ENCODE data around the gene MAP1B.

The MAP1B gene

DNA sequence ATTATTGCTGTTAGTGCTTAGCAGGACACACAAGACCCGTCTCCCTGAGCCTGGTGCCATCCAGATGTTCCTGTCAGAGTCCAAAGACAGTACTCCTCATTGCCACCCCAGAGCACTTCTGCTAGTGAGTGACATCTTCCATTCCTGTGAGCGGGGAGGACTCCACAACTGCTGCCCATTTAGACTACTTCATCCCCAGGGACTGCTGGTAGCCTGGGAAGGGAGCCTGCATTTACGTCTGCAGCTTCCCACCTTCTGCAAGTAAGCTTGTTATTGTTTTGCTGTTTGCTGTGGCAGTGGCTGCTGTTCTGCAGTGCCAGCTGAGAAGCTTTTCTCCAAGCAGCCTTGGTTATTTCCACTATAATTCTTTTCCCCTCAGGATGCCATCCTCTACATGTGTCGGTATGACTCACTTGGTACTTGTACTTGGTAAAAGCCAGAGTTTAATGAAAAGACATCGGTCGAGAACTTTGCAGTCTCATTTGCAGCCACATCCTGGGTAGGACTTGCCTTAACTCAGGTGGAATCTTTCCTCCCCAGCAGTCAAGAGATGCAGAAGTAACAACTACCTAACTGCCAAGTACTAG is 10.6 kb upstream of the MAP1B start:
- DNase-seq (ENCODE audit: low spot score): no peak

DNA sequence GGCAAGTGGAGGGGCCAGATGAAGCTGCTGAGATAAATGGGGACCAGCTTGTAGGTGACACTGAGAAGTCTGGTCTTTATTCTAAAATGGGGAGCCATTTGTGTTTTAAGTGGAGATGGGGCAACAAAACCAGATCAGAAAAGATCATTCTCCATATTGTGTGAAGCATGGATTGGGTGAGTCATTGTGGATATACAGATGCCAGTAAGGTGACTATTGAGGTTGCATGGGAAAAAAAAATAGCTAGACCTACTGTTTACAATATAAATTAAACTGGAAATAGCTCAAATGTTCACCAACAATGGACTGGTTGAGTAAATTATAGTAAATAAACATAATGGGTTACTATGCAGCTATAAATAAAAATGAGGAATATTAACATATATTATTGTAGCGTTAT is 5.4 kb upstream of the MAP1B start:
- no peak for DNase-seq (ENCODE audit: low spot score)

DNA sequence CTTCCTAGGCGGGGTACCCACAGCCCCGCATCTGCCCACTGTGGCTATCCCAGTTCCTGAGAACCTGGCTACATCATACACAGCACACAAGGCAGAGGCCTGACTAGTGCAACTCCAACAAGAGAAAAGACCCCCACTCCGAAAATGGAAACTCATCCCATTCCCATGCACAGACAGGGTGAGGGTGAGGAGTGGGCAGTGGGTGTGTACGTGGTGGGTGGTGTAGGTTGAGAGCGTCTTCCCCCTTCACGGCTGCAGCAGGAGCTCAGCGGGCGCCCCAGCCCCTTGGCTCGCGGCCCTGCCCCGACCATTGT is 501 bp upstream of the MAP1B start:
- no peak for DNase-seq (ENCODE audit: low spot score)

DNA sequence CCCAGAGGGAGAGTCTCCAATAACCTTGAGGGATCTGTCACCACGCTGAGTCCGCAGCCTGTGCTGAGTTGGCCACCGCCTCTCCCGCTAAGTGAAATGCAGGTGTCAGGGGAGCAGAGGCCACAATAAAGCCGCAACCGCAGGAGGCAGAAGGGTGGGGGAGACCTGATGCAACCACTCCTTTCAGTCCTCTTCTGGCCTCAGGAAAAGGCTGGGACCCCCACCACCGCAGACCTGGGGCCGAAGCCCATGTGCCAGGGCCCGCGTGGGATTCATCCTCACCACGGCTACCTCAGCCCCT is 576 bp downstream of the MAP1B start:
- no peak for DNase-seq (ENCODE audit: low spot score)

DNA sequence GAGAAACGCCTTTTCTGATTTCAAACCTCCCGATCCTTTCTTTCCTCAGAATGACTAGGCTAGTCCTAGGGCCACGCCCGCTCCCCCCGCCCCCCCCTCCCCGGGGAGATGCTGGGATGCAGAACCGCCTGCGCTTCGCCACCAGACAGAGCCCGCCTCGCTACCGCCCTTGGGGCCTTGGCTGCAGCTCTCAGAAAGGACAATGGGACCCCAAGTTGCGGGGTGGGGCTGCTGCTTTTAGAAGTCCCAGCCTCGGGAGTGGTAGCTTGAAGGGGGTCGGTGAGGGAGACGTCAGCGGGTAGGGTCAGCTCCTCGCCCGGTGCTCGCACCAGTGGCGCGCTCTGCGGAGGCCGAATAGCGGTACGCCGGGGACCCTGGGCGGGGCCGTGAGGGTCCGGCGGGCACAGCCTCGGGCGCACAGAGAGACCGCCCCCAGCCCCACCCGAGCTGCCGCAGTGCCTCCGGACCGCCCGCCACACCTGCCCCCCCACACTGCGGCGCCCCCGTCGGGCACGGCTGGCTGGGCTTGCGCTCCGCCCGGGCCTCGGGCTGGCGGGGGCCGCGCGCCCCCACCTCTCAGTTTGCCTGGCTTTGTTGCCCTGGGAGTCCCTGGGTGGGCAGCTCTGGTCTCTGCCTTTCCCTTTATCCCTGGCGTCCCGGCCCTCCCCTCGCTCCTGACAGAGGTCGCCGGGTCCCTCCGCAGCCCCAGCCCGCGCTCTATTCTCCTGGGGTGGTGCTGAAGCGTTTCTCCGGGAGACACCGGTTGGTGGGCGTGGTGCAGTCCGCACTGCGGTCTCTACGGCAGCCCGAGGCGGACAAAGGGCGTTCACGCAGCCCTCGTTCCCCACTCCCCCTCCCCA is 1.2 kb downstream of the MAP1B start:
- peak; percentile 73 for DNase-seq (ENCODE audit: low spot score)

DNA sequence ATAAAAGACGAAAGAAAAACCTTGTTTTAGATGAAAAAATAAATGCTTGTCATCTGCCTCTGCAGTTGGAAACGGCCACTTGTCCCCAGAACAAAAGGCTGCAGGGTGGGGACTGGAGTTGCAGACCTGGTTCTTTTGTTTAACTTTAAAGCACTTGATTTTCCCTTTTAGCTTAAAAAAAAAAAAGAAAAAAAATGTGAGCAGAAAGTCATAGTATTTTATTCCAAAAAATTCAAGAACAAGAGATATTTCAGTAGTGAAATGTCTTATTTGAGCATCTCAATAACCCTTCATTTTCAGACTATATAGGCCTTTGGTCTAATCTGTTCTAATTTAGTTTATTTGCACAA is 1.8 kb downstream of the MAP1B start:
- no peak for DNase-seq (ENCODE audit: low spot score)

DNA sequence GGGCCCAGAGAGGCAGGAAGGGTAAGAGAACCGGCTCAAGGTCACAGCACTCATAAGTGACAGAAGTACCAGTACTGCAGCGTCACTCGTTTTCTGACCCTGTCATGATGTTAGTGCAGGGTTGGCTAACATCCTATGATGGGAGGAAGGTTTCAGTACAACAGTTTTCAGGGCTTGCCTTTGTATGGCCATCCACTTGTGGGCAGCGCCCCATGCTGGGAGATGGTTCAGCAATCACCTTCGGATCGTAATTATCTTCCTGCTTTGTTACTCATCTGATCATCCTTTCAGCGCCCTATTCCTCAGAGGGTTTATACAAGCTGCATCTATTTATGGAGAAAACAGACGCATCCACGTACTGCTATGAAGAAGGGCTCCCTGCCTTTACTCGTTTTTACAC is 2.4 kb downstream of the MAP1B start:
- peak; percentile 70 for DNase-seq (ENCODE audit: low spot score)

DNA sequence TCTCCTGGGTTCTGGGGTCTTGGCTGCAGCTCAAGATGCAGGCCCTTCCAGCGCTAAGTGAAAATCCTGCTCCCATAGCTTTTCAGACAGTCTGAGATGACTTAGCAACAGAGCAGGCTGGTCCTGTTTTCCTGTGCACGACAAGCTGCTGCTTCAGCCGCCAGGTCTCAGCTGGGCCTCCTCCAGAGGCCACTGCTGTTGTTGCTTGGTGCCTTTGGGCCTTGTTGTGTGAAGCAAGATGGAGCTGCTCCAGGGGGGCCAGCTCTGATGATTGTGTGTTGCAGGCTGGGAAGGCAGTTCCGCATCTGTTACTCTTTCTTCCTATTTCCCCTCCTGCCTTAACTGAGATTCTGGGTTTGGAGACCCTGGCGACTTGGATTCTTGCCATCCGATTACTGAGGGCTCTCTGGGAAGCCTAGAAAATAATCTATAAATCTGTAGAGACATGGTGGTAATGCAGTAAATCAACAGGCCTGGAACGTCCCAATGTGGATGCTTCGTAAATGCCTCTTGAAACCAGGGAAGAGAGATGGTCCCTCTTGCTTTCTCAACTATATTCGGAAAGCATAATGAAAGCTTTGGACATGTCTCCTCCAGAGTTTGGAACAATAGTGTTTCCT is 3.2 kb downstream of the MAP1B start:
- peak; percentile 66 for DNase-seq (ENCODE audit: low spot score)

DNA sequence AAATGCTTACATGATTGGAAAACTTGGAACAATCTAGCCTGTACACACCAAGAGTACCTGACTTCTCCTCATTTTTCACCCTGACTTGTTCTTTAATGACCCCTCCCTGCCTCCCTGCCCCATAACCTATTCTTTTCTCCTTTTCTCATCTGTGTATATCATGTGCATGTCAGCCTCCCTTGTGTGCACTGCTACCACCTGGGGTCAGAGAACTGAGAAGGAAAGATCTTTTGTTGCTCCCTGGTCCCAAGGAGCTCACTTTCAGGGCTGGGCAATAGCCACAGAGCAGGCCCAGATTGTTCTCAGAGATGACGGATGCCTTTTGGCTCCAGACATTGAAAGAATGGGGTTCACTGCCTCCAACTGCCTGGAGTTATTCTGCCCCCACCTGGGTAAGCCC is 5.1 kb downstream of the MAP1B start:
- no peak for DNase-seq (ENCODE audit: low spot score)

DNA sequence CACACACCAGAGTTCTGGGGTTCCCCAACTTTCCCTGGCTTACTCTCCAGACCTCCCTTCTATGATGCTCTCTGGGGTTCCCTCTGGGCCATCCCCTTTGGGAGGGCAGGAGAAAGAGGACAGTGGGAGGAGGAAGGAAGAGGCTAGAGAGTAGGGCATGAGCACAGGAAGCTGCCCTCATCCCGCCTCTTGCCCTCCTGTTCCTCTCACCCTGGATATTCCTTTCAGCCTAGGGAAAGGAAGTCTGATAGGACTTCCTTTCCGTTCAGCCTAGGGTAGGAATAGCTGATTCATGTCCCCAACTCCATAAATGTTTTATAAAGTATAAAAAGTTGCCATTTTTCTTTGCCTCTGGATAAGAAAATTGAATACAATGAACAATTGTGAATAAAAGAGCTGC is 7.4 kb downstream of the MAP1B start:
- DNase-seq (ENCODE audit: low spot score): no peak

DNA sequence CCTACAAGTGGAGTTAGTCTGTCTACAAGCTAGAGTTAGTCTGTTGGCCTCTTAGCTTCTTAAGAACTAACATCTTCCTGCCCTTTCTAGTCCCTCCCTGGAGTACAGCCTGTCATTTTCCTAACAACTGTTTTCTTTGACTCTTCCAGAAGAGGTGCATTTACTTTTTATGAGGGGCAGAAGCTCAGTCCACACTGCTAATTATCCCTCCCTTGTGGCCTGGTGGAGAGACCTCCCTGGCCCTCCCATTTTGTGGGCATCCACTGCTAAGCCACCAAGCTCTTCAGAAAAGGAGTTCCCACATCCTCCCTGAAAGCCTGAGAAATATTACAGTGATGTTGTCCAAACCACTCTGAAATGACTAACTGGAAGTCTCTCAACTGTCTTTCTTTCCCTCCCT is 8.0 kb downstream of the MAP1B start:
- DNase-seq (ENCODE audit: low spot score): no peak

DNA sequence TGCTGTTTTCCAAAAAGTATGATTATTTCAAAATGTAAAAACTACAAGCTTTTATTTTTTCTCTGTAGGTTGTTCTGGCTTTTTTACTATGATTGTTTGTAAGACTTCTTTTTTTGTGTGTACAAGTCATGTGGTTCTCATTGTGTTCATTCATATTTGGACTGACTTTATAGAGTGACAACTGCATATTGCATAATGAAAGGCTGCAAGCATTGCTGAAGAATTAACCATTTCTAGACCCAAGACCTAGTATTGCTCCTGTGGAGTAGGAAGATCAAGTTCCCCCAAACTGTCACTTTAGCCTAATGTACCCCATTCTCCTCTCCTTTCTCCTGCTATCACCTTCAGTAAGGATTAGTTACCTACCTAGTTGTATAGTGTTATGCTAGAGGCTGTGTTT is 10.0 kb downstream of the MAP1B start:
- no peak for DNase-seq (ENCODE audit: low spot score)

DNA sequence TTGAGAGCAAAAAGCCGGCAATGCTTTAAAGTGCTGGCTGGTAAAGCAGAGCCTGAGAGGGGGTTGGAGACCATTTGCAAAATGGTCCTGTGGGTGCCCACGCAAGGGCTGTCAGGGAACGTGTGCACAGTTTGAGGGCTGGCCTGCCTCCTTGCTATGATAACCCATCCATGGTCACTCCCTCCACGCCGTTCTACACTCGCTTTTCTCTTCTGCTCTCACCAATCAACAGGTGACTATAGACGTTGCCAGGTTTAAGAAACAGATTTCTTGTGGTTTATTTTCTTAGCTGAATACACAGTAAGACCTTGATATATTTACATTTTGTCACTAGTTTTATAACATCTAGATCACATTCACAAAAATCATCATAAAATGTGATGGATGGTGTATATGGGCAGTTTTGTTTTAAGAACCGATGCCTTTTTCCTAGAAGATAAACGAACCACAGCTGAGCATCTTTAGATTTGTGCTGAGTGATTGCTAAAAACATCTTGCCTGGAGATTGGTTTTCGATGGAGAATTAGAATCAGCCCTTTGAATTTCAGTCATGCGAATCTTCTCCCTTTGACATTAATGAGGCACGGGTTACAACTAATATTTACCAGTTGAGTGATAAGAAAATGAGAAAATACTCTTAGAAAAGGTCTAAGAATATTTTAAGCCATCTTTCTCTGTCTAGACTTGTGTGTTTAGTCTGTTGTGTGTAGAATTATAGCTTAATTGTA is 13.9 kb downstream of the MAP1B start:
- no peak for DNase-seq (ENCODE audit: low spot score)

DNA sequence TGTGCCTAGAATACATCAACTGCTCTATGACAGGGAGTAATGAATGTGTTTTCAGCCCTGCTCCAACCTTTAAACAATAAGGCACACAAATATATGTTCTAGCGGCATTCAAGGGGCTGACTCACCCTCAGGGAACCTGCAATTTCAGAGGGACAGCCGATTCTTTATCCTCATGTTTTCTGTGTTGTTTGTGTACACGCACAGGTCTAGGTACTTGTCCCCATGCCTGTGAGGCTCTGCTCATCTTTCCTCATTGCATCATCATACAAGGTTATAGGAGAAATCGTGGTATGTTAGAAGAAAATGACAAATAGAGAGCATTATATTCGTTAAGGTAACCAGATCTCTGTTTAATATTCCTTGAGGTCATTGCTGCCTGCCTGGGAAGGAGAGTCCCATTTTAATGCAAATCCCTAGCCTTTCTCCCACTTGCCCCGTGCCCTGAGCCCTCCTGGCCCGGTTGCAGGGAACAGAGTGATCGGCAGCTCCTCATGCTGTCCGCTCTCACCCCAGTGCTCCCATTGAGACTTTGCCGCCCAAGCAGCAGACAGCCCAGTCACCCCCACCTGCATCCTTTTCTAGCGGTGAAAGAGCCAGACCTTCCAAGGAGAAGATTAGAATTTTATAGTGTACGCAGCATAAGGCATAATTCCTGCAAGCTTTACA is 14.6 kb downstream of the MAP1B start:
- no peak for DNase-seq (ENCODE audit: low spot score)

DNA sequence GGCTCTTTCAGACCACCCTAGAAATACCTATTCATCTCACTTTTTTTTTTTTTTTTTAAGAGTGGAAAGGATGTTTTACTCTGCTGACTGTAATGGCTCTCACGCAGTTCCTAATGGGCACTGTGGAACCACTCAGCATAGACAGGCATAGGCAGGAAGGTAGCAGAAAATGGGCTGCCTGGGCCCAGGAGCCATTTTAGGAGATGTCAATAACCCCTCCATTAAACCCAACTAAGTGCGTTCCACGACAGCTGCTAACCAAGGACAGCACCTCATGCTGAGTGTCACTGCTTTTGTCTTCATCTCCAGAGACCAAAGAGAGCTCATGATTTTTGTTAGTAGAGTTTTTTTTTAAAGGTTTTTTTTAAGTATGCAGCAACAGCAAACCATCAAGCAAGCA is 15.3 kb downstream of the MAP1B start:
- DNase-seq (ENCODE audit: low spot score): no peak

DNA sequence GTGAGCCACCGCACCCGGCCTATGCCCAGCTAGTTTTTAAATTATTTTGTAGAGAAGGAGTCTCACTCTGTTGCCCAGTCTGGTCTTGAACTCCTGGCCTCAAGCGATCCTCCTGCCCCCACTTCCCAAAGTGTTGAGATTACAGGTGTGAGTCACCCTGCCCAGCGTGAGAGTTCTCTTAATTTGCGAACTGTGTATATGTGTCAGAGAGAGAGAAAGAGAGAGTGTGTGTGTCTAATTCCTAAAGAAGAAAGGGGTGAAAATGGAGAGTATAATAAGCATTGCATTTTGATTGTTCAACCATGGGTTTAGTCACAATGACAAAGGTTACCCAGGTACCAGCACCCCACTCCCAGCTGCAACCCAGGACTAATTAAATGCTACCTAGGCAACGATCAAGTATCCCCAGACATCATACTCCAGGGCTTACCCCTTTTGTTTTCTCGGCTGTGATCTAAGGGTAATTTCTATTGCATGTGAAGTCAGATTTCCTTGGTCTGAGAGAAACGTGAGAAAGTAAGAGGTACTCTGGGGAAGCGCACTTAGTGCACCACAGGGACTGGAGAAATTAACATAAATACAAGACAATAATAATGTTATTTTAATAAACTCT is 16.6 kb downstream of the MAP1B start:
- no peak for DNase-seq (ENCODE audit: low spot score)

DNA sequence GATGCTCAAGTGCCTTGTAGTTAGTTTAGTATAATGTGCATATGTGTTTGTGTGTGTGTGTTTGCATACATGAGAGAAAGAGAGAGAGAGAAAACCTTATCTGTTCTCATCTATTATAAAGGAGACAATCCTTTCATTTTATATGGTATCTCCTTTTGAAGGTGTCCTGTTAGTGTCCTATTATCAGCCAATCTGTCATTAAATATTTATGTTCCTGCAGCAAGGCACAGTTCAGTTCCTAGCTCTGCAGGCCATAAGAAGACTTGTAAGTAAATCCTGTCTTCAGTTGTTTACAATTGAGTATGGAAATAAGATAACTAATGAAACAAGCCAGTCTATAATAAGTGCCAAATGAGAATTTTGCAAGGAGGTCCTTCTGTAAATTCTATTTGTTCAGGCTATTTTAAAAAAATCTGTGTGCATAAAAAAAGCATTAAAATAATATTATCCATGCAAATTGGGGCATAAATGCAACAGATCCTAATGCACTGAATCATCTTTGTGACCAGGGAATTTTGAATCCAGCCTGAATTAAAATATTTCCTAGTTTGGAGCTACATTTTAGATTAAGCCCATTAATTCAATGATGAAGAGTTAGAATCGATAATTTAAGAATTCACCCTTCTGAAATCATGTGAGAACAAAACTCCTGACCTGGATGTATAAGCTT is 18.1 kb downstream of the MAP1B start:
- no peak for DNase-seq (ENCODE audit: low spot score)

DNA sequence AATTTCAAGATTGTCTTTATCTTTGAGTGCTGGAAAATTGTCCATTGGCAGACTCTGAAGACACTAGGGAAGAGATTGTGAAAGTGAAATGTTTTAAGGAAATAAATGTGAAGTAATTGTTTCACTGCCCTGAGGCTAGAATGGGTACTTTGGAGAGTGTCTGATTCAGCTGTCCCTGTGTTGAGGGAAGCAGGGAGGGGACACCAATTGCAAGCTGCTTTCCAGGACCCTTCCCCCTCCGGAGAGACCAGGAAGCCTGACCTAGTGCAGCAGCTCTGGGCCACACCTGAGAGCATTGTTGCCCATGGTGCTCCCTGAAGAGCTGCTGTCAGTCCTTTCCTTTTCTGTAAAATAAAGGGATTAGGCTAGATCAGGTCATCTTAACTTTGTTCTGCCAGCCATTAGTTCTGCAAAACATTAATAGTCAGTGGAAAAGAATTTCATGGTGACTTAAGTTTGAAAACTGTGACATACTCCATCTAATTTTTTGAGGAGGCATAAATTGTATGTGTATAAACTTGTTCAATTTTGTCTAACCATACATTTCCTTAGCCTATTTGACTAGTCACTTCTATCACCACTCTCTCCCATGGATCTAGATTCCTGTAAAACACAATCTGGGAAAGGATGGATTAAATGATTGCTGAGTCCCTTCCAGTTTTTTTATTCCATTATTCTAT is 18.8 kb downstream of the MAP1B start:
- DNase-seq (ENCODE audit: low spot score): no peak

DNA sequence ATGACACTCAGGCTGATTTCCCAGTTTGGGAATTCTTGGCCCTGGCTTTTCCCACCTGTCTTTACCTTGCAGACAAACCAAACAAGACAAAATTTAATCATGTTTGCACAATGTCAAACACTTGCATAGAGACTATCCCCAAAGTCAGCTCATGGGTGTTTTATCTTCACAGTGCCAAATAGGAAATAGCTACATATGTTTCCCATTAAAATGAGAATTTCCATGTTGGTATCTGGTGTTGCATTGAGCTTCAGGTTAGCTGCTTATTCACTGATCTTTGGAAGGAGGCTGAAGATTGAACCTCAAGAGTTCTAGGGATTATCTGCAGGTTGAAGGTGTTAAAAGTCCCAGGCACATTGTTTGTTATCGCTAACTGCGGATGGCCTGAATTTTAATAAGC is 19.5 kb downstream of the MAP1B start:
- DNase-seq (ENCODE audit: low spot score): no peak

DNA sequence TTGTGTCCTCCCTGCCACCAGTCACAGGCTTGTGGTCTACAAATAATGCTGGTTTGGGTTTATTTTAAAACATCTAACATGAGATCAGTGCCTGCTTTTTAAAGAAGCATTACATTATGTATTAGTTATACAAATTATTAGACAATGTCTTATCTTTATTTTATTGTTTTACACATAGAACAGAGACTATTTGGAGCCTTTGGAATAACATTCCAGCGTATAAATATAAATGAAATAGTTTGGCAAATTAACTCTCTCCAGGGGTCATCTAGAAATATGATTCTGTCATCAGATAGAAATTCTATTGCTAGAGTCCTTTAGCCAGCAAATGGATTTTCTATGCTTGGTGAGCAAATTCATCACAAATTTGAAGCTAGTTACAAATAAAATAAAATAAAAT is 22.4 kb downstream of the MAP1B start:
- no peak for DNase-seq (ENCODE audit: low spot score)

DNA sequence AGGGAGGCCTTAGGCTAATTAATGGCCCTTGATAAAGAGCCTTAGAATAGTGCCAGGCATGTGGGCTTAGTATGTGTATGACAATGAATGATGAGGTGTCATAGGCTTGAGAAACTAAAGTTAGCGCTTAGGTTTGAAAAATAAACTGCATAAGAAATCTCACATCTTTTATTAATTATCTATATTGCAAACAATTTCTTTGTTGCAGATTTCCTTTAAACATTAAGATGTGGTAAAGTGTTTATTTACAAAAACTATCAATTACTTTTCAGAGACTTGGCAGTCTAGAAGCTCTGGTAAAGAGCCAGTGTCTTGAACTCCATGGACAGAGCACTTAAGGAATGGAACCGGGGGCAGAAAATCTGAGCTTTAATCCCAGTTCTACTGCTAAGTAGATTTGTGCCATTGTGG is 23.1 kb downstream of the MAP1B start:
- no peak for DNase-seq (ENCODE audit: low spot score)
